Dermis microvascular lymphatic vessel endothelial cell (primary cell): Measurements from ENCODE around the gene ARCN1. TPM values are rescaled to one million over a fixed set of nuclear protein-coding genes. Genes with fewer than 3 reads are reported as not detected.
"Not testable (repeated sequence)": the region's sequence is repeated elsewhere in the genome, so short reads cannot be mapped to it uniquely, and the experiment has no call there.

Source experiments
- DNase-seq, 2 donors: peaks; one replicate each; pipeline versions ENCODE4 v3.0.0 to v3.0.0-alpha.2; 2010; ENCODE audit warnings: low read depth in 2 of 2
- total RNA-seq: library from RNA; depleted of rRNA; stranded (reverse); fragments of >200 nt; gene quantifications from 2 replicates; pipeline ENCODE4 v1.2.1, GENCODE V29; 2014

The ARCN1 gene
- total RNA-seq, 1 donor from 2014 or later, result 70.7 TPM

DNA sequence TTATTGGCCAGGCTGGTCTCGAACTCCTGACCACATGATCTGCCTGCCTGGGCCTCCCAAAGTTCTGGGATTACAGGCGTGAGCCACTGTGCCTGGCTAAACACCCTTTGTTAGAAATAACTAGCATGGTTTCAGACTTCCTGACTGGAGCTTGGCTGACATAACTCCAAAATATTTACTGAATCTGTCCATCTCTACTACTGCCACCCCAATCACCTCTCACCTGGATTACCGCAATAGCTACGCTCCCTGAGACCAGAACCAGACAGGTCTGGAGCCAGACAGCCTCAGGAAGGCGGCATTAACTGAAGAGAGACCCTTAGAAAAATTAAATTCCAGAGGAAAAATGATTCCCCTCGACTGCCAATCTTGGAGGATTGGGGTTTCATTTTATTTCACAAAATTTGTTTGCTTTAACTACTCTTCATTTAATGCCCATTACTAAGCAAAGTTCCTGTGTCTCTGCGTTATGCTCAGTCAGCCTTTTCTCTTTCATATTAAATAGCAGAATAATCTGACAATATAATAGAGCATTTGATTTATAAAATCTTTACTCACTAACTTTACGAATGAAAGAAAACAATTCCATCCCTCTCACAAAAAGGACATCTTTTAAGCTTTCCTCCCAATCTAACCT, 28.1 kb upstream of the ARCN1 start:
- DNase-seq, result no peak

DNA sequence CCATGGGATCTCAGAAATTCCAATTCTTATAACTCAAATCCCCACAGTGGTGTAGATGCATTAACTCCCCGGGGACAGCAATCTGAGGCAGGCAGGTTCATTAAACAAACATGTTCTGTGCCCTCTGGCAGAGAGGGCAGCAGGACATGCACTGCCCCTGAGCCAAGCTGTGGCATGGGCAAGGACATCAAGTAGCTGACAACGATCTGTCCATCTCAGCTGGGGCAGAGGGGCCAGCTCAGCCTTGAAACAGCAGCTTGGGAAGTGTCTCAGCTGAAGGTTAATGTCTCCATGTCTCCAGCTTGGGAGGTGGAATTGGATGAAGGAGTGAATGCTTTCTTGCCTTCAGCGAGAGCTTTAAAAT, 27.6 kb upstream of the ARCN1 start:
- DNase-seq, result no peak

DNA sequence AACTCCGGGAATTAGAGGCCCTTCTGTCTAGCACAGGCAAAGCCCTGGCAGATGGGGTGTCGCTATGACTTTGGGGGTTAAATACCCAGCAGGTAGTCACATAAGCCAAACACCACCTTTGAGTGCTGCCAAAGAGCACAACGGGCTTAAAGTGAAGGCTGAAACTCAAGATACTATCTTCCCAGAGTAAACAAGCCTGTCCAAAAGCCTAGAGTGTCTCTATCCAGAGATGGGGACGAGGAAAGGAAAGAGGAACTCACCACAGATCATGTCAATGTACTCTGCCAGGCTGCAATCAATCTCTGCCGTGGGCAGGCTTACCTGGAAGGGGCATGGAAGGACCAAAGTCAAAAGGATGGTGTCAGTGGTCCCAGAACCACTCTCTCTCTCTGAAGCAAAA, 26.7 kb upstream of the ARCN1 start:
- no peak for DNase-seq

DNA sequence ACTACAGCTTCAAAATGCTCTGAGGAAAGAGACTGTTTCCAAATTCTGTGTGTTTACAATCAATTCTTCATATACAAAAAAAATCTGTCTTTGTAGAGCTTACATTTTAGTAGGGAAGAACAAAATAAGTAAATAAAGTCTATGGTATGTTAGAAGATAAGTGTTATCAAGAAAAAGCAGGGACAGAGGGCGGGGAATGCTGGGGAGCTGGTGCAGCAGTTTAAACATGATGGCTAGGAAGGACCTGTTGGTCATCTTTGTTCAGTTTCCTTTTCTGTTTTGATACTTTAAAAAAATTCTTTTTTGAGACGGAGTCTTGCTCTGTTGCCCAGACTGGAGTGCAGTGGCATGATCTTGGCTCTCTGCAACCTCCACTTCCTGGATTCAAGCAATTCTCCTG, 25.1 kb upstream of the ARCN1 start:
- DNase-seq, result no peak

DNA sequence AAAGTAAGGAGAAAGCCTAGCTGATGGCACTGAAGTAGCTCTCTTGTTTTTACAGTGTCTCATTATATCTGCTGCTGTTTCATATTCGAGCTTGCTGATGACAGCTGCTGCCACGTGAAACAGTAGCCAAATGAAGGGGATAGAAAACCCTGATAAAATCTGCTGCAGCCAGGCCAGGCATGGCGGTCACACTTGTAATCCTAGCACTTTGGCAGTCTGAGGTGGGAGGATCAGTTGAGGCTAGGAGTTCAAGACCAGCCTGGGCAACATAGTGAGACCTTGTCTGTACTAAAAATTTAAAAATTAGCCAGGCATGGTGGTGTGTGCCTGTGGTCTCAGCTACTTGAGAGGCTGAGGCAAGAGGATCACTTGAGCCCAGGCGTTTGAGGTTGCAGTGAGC, 19.9 kb upstream of the ARCN1 start:
- no peak for DNase-seq

DNA sequence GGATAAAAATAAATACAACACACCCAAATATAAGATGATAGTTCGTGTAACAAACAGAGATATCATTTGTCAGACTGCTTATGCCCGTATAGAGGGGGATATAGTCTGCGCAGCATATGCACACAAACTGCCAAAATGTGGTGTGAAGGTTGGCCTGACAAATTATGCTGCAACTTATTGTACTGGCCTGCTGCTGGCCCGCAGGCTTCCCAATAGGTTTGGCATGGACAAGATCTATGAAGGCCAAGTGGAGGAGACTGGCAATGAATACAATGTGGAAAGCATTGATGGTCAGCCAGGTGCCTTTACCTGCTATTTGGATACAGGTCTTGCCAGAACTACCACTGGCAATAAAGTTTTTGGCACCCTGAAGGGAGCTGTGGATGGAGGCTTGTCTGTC, 11.4 kb upstream of the ARCN1 start:
- DNase-seq, result no peak

DNA sequence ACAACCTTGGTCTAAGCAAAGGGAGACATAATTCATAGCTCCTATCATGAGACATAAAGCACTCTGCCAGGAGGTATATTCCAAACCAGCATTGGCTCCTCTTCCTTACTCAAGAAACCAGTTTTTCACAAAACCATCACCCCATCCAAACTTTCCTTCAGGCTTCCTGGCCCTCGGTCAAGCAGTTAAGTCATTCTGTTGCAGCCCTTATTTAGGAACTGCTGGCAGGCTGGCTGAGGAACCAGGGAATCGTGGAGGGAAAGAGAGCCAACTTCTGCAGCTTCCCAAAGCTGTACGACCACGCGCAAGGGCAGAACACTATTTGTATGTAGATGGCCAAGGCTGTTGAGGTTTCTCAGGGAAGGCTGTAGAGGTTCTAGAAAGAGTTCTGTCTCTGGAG, 7.2 kb upstream of the ARCN1 start:
- DNase-seq, result no peak

DNA sequence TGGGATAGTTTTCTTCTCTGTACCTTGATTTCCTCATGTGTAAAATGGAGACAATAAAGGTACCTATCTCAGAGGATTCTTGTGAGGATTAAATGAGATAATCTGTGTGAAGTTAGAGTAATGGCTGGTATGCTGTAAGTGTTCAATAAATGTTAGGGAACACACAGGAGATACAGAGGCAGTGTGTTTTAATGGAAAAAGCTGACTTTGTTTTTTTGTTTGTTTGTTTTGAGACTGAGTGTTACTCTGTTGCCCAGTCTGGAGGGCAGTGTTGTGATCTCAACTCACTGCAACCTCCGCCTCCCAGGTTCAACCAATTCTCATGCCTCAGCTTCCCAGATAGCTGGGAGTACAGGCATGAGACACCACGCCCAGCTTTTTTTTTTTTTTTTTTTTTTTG, 2.5 kb upstream of the ARCN1 start:
- DNase-seq, result no peak

DNA sequence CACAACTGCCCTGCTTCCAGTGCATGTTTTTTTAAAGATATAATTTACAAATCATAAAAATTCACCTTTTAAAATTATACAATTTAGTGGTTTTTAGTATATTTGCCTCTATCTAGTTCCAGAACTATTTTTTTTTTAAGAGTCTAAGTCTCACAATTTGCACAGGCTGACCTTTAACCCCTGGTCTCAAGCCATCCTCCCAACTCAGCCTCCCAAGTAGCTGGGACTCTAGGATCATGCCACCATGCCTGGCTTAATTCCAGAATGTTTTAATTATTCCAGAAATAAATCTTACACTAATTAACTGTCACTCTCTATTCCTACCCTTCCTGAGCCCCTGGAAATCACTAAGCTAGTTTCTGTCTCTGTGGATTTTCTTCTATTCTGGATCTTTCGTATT, 1.4 kb upstream of the ARCN1 start:
- no peak for DNase-seq

DNA sequence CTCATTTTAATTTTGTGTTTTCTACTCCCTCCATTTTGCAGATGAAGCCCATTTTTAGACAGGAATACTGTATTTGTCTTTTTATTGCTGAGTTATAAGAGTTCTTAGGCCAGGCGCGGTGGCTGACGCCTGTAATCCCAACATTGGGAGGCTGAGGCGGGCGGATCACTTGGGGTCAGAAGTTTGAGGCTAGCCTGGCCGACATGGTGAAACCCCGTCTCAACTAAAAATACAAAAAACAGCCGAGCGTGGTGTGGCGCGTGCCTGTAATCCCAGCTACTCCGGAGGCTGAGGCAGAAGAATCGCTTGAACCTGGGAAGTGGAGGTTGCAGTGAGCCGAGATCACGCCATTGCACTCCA, 528 bp upstream of the ARCN1 start:
- not testable (repeated sequence) for DNase-seq

DNA sequence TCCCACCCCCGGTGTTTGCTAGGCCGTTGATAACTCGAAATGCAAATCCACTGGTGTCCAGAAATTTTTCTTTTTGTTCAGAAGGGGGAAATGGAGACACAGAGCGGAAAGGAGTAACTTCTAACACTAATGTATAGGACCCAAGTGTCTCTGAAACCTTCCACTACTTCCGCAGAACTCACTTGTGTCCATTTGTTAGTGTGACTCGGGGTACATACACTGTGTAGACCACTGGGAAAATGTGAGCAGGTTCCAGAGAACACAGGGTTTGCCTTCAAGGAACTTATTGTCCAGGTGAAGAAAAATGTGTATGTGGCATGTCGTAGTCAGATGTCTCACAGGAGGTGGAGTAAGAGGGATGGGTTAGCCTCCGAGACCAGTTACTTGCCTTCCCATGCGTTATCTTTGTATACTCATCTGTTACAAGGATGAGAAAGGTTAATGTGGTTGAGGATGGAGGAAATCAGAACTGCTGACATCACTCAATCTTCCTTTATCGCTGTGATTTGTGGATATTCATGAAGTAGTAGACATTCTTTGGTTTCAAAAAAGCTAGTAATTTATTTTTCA, 857 bp downstream of the ARCN1 start:
- peak in 1 of 2 donors; percentile 84 for DNase-seq

DNA sequence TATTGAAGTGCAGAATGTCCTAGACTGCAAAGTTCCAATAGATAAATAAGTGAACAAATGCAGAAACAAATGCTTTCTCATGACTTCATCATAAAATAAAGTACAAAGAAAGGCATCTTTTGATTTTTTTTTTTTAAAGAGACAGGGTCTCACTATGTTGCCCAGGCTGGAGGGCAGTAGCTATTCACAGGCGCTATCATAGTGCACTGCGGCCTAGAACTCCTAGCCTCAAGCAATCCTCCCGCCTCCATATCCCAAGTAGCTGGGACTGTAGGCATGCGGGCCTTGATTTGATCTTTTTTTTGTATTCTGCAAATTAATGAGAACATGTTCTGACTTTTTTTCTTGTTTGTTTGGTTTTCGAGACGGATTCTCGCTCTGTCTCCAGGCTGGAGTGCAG, 2.4 kb downstream of the ARCN1 start:
- DNase-seq, result no peak

DNA sequence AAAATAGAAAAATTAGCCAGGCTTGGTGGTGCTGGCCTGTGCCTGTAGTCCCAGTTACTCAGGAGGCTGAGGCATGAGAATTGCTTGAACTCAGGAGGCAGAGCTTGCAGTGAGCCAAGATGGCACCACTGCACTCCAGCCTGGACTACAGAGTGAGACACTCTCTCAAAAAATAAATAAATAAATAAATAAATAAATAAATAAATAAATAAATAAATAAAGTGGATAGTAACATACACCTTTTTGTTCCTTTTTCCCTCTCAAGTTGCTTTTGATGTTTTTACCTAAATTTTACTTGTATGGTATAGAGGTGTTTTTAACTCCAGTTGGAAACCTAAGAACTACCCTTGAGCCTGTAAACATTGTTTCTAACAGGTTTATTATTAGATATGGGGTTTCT, 5.8 kb downstream of the ARCN1 start:
- DNase-seq, result not testable (repeated sequence)

DNA sequence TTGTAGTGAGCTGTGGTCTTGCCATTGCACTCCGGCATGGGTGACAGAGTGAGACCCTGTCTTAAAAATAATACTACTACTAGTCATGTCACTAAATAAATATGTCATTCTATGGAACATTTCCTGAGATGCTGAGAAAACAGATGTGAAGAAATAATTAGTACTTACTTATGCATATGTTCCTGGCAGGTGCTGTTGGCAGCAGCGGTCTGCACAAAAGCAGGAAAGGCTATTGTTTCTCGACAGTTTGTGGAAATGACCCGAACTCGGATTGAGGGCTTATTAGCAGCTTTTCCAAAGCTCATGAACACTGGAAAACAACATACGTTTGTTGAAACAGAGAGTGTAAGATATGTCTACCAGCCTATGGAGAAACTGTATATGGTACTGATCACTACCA, 8.8 kb downstream of the ARCN1 start:
- peak; percentile 73 to 95 for DNase-seq

DNA sequence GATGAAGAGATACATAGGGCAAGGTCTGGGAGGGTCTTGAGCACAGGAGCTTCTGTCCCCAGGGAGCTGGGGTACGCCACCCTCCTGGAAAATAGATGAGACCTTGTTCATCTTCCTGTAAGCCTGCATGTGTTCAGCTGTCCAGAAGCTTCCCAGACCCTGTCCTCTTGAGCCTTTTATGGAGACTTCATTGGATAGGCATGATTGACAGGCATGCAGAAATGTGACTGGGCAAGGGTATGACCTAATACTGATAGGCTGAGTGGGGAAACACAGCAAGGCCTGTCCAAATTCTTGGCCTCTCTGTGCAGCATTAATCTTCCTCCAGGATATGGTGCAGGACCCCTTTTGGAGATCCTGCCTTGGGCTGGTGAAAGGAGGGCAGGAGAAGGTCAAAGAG, 15.7 kb downstream of the ARCN1 start:
- DNase-seq, result no peak

DNA sequence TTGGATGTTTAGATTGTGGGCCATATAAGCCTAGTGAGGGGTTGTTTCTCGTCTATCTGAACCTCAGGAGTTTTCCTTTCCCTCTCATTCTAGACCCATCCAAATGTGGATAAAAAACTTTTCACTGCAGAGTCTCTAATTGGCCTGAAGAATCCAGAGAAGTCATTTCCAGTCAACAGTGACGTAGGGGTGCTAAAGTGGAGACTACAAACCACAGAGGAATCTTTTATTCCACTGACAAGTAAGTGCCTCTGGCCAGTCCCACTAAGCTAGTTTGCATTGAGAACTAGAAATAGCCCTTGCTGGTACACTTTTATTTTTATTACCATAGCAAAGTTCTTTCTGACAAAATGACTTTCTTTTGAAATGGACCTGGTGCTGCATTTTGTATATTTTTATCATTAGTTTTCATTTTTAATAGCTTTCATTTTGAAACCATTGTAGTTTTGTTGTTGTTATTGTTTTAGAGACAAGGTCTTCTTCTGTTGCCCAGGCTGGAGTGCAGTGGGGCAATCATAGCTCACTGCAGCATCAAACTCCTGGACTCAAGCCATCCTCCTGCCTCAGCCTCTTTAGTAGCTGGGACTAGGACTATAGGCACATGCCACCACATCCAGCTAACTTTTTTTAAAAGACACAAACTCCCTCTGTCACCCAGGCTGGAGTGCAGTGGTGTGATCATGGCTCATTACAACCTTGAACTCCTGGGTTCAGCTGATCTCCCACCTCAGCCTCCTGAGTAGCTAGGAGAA, 20.6 kb downstream of the ARCN1 start:
- no peak for DNase-seq

DNA sequence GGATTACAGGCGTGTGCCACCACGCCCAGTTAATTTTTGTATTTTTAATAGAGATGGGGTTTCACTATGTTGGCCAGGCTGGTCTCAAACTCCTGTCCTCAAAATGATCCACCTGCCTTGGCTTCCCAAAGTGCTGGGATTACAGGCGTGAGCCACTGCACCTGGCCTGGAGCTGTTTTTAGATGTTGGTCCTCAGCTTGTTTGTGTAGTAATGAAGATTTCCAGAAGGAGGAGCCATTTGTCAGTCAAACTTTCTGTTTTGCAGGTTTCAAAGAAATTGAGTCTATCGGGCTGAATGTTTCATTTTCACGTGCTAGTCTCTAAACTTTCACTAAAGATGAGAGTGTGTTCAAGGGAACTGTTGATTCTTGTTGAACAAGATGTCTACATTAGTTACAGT, 22.8 kb downstream of the ARCN1 start:
- DNase-seq, result peak; percentile 52 to 60

DNA sequence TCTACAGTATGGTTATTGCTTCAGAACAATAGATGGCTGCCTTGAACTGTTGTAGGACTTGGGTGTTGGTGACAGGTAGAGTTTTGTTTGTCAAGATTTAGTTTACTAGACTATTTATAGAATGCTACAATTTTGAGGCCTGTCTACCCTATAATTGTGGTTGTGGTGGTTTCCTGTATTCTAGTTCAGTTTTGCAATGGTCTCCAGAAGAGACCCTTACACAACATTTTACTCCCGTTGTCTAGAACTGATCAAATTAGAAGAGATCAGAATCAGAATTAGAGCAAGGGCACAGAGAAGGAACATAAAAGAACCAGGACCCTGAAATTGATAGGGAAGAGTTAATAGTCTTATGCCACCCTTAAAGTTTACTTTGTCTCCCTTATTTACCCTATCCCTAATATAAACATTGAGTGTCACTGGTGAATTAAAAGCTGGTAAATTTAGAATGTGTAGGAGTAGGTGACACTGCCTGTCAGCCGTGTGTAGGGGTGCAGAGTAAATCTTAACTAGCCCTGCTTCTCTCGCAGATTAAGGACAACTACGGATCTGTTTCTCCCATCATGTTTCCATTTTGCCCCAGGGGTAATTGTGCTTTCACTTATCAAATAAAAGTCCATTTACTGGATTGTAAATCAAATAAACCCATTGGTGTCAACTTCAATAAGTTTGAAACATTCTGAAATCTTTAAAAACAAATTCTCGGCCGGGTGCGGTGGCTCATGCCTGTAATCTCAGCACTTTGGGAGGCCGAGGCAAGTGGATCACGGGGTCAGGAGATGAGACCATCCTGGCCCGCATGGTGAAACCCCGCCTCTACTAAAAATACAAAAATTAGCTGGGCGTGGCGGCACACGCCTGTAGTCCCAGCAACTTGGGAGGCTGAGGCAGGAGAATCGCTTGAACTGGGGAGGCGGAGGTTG, 24.3 kb downstream of the ARCN1 start:
- no peak for DNase-seq

DNA sequence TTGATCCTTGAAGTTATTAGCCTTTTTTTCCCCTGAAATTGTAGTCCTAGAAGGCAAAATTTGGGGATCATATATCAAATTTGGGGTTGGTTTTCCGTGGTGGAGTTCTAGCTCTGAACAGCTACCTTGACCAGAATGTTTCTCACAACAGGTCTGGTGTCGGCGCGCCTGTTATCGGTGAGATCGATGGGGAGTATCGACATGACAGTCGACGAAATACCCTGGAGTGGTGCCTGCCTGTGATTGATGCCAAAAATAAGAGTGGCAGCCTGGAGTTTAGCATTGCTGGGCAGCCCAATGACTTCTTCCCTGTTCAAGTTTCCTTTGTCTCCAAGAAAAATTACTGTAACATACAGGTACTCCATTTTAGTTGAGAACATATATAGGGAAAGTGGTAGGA, 25.3 kb downstream of the ARCN1 start:
- no peak for DNase-seq

DNA sequence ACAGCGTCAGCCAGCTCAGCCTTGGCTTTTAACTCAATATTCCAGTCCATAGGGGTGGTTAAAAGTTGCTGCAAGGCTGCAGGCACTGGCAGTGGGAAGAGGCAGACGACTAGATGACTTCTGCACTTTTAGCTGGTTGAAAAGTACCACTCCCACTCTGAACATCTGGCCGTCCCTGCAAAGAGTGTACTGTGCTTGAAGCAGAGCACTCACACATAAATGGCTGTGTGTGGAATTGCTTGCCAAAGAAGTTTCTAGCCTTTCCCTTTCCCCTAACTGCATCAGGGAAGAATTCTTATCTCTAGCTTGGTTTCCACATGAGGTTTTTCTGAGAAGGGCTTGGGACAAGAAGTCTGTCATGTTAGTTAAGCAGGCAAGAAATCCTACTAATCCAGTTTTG, 30.1 kb downstream of the ARCN1 start:
- no peak for DNase-seq

DNA sequence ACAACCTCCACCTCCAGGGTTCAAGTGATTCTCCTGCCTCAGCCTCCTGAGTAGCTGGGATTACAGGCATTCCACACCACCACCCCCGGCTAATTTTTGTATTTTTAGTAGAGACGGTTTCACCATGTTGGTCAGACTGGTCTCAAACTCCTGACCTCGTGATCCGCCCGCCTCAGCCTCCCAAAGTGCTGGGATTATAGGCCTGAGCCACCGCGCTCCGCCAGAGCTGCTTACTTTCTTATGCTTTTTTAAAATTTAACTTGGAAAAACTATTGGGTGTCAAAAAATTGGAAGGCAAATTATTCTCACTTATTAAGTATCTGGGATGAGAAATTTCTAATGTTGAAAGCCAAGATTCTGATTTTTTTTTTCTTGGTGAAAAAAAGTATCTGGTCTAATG, 31.5 kb downstream of the ARCN1 start:
- not testable (repeated sequence) for DNase-seq

DNA sequence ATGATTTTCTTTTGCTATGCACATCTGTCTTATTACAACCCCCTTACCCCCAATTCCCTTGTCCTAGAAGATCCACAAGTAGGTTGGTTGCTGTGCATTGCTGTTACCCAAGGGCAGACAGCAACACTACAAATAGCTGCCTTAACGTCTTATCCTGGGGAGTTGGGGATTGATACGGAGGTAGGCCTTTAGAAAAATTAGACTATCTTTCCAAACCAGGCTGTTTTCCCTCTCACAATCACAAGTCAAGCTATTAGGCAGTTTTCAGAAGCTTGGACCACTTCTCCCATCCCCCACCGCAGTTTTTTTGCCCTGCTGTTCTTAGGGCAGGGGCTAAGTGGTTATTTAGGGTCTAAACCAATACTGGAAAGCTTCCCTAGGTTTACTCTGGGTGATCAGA, 32.4 kb downstream of the ARCN1 start:
- no peak for DNase-seq
